ENCODE data around the gene GALNT9.

Gene GALNT9

GRCh38 chr12:132174015-132174838, 155.2 kb downstream of the GALNT9 start:
- Histone ChIP-seq H3K4me3 (ENCODE audit: severe bottlenecking) (no peak overlapping the region), H3K36me3 (ENCODE audit: low read depth) (no peaks in the 10 kb centered on the region), H3K27me3 (ENCODE audit: insufficient read depth, poor library complexity, severe bottlenecking) (peaks cover 81% of the 10 kb centered on the region), H3K27ac (ENCODE audit: poor library complexity, severe bottlenecking) (no peak overlapping the region), H3K4me1 (ENCODE audit: insufficient read depth, poor library complexity, severe bottlenecking) (peaks cover 5% of the 10 kb centered on the region), H3K9me3 (ENCODE audit: severe bottlenecking) (no peaks in the 10 kb centered on the region)
- no peak for ATAC-seq (ENCODE audit: low read depth)
- TF ChIP-seq CTCF (IDR thresholded peaks at IDR 0.05; ENCODE audit: poor library complexity, severe bottlenecking): no peak
- no peak for DNase-seq (ENCODE audit: low spot score)

GRCh38 chr12:132173135-132174014, 156.0 kb downstream of the GALNT9 start:
- peaks cover 75% of the 10 kb centered on the region for H3K27me3 ChIP-seq (ENCODE audit: insufficient read depth, poor library complexity, severe bottlenecking)
- peaks cover 5% of the 10 kb centered on the region for H3K4me1 ChIP-seq (ENCODE audit: insufficient read depth, poor library complexity, severe bottlenecking)
- H3K36me3 ChIP-seq (ENCODE audit: low read depth): no peaks in the 10 kb centered on the region
- H3K27ac ChIP-seq (ENCODE audit: poor library complexity, severe bottlenecking): no peak overlapping the region
- ATAC-seq (ENCODE audit: low read depth) (no peak), DNase-seq (ENCODE audit: low spot score) (peak; percentile 47)
- TF ChIP-seq CTCF (IDR thresholded peaks at IDR 0.05; ENCODE audit: poor library complexity, severe bottlenecking): no peak
- no peak overlapping the region for H3K4me3 ChIP-seq (ENCODE audit: severe bottlenecking)
- no peaks in the 10 kb centered on the region for H3K9me3 ChIP-seq (ENCODE audit: severe bottlenecking)

GRCh38 chr12:132172619-132173018, 156.8 kb downstream of the GALNT9 start:
- no peaks in the 10 kb centered on the region for H3K9me3 ChIP-seq (ENCODE audit: severe bottlenecking)
- no peak overlapping the region for H3K27ac ChIP-seq (ENCODE audit: poor library complexity, severe bottlenecking)
- TF ChIP-seq CTCF (IDR thresholded peaks at IDR 0.05; ENCODE audit: poor library complexity, severe bottlenecking): no peak
- H3K4me3 ChIP-seq (ENCODE audit: severe bottlenecking): no peak overlapping the region
- peaks cover 5% of the 10 kb centered on the region for H3K4me1 ChIP-seq (ENCODE audit: insufficient read depth, poor library complexity, severe bottlenecking)
- DNase-seq (ENCODE audit: low spot score): peak; percentile 60
- H3K27me3 ChIP-seq (ENCODE audit: insufficient read depth, poor library complexity, severe bottlenecking): peaks cover 74% of the 10 kb centered on the region
- no peak for ATAC-seq (ENCODE audit: low read depth)
- no peaks in the 10 kb centered on the region for H3K36me3 ChIP-seq (ENCODE audit: low read depth)

- ATAC-seq (ENCODE audit: low read depth) (no peak), DNase-seq (ENCODE audit: low spot score) (peak; percentile 47)
- no peak overlapping the region for H3K4me3 ChIP-seq (ENCODE audit: severe bottlenecking)
- H3K36me3 ChIP-seq (ENCODE audit: low read depth): no peaks in the 10 kb centered on the region
- peaks cover 70% of the 10 kb centered on the region for H3K27me3 ChIP-seq (ENCODE audit: insufficient read depth, poor library complexity, severe bottlenecking)
- H3K27ac ChIP-seq (ENCODE audit: poor library complexity, severe bottlenecking): no peak overlapping the region
- H3K9me3 ChIP-seq (ENCODE audit: severe bottlenecking): no peaks in the 10 kb centered on the region
- TF ChIP-seq CTCF (IDR thresholded peaks at IDR 0.05; ENCODE audit: poor library complexity, severe bottlenecking): no peak
- peaks cover 5% of the 10 kb centered on the region for H3K4me1 ChIP-seq (ENCODE audit: insufficient read depth, poor library complexity, severe bottlenecking)
Measured at GRCh38 chr12:132171968-132172521, 157.3 kb downstream of the GALNT9 start.
